Measurements from ENCODE around the gene CEP120. TPM values are rescaled to one million over a fixed set of nuclear protein-coding genes. Genes with fewer than 3 reads are reported as not detected.

CEP120 gene
- total and polyA plus RNA-seq, 2 experiments from 2014 or later = 4.9 to 16.3 TPM

DNA sequence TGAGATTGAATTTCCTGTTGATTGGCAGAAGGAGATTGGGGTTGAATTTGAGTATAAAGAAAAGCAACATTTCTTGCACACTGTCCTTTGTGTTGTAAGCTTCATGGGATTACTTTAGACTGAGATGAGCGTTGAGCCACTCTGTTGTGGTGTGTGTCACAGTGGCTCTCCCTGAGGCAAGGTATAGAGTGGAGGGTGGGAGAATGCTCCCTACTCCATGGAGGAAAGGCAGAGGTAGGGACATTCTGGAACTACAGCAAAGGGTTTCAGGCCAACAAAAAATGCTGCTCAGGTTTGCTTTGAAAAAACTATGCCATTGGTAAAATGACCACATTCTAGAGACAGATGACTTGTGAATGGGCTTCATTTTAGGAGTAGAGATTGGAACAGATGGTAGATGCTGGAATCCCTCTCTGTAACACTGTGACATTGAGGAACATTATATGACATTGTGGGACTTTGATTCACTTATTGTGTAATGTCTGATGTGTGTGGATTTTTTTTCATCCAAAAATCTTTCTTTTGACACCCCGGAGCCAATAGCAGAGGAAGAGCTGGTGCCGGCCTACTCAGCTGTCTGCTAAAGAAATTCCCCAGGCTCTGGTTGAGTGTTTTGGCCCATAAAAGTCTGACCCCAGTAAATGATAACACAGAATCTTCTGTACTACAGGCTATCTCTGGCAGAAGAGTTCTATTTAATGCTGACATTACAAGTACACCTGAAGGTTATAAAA is 6.2 kb upstream of the CEP120 start:
- no peaks in the 10 kb centered on the region; the same call in 2 of the 3 replicates for H3K9me3 Mint-ChIP-seq
- H3K36me3 Mint-ChIP-seq (ENCODE audit: low read depth) = no peaks in the 10 kb centered on the region
- H3K4me2 ChIP-seq = no peak overlapping the region
- no peaks in the 10 kb centered on the region for H3F3A ChIP-seq (replicated peaks; ENCODE audit: low read depth)
- H3K9me2 ChIP-seq (ENCODE audit: insufficient read depth) = no peaks in the 10 kb centered on the region
- H3K4me3 ChIP-seq = no peak overlapping the region
- H2AFZ ChIP-seq = peak overlapping the region; percentile 52; the same call in 1 of the 2 replicates
- H3K27ac Mint-ChIP-seq = no peak overlapping the region
- H4K20me1 ChIP-seq (replicated peaks; ENCODE audit: insufficient read depth) = no peaks in the 10 kb centered on the region
- H3K4me1 Mint-ChIP-seq = peaks cover 9% of the 10 kb centered on the region
- no peaks in the 10 kb centered on the region for H3K4me1 ChIP-seq (ENCODE audit: insufficient read depth)
- H3K4me3 Mint-ChIP-seq = no peak overlapping the region
- no peaks in the 10 kb centered on the region for H3K36me3 ChIP-seq (ENCODE audit: insufficient read depth)
- no peak for ATAC-seq
- DNase-seq (ENCODE audit: low spot score) = no peak
- H3K79me2 ChIP-seq (replicated peaks; ENCODE audit: insufficient read depth) = no peaks in the 10 kb centered on the region
- no peaks in the 10 kb centered on the region for H3K27me3 ChIP-seq (ENCODE audit: insufficient read depth)
- TF ChIP-seq POLR2AphosphoS5 (IDR thresholded peaks at IDR 0.05; ENCODE audit: low read depth) (no peak), EZH2phosphoT487 (IDR thresholded peaks at IDR 0.05; ENCODE audit: unreplicated experiment) (no peak), CREB1 (CRISPR knock-in tag; IDR thresholded peaks at IDR 0.05; ENCODE audit: low read depth) (no peak), JUNB (IDR thresholded peaks at IDR 0.05; ENCODE audit: unreplicated experiment) (no peak), STAT1 (IDR thresholded peaks at IDR 0.05; ENCODE audit: unreplicated experiment) (no peak), NANOG (IDR thresholded peaks at IDR 0.05; ENCODE audit: borderline replicate concordance) (no peak), ZNF331 (CRISPR knock-in tag; IDR thresholded peaks at IDR 0.05; ENCODE audit: low read depth) (no peak), ZNF114 (CRISPR knock-in tag; IDR thresholded peaks at IDR 0.05) (no peak)
- TF ChIP-seq, protein P1, sequence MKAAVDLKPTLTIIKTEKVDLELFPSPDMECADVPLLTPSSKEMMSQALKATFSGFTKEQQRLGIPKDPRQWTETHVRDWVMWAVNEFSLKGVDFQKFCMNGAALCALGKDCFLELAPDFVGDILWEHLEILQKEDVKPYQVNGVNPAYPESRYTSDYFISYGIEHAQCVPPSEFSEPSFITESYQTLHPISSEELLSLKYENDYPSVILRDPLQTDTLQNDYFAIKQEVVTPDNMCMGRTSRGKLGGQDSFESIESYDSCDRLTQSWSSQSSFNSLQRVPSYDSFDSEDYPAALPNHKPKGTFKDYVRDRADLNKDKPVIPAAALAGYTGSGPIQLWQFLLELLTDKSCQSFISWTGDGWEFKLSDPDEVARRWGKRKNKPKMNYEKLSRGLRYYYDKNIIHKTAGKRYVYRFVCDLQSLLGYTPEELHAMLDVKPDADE (IDR thresholded peaks at IDR 0.05) = no peak
- TF ChIP-seq, protein P2, sequence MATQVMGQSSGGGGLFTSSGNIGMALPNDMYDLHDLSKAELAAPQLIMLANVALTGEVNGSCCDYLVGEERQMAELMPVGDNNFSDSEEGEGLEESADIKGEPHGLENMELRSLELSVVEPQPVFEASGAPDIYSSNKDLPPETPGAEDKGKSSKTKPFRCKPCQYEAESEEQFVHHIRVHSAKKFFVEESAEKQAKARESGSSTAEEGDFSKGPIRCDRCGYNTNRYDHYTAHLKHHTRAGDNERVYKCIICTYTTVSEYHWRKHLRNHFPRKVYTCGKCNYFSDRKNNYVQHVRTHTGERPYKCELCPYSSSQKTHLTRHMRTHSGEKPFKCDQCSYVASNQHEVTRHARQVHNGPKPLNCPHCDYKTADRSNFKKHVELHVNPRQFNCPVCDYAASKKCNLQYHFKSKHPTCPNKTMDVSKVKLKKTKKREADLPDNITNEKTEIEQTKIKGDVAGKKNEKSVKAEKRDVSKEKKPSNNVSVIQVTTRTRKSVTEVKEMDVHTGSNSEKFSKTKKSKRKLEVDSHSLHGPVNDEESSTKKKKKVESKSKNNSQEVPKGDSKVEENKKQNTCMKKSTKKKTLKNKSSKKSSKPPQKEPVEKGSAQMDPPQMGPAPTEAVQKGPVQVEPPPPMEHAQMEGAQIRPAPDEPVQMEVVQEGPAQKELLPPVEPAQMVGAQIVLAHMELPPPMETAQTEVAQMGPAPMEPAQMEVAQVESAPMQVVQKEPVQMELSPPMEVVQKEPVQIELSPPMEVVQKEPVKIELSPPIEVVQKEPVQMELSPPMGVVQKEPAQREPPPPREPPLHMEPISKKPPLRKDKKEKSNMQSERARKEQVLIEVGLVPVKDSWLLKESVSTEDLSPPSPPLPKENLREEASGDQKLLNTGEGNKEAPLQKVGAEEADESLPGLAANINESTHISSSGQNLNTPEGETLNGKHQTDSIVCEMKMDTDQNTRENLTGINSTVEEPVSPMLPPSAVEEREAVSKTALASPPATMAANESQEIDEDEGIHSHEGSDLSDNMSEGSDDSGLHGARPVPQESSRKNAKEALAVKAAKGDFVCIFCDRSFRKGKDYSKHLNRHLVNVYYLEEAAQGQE (IDR thresholded peaks at IDR 0.05; ENCODE audit: unreplicated experiment) = no peak
- TF ChIP-seq, protein P3, sequence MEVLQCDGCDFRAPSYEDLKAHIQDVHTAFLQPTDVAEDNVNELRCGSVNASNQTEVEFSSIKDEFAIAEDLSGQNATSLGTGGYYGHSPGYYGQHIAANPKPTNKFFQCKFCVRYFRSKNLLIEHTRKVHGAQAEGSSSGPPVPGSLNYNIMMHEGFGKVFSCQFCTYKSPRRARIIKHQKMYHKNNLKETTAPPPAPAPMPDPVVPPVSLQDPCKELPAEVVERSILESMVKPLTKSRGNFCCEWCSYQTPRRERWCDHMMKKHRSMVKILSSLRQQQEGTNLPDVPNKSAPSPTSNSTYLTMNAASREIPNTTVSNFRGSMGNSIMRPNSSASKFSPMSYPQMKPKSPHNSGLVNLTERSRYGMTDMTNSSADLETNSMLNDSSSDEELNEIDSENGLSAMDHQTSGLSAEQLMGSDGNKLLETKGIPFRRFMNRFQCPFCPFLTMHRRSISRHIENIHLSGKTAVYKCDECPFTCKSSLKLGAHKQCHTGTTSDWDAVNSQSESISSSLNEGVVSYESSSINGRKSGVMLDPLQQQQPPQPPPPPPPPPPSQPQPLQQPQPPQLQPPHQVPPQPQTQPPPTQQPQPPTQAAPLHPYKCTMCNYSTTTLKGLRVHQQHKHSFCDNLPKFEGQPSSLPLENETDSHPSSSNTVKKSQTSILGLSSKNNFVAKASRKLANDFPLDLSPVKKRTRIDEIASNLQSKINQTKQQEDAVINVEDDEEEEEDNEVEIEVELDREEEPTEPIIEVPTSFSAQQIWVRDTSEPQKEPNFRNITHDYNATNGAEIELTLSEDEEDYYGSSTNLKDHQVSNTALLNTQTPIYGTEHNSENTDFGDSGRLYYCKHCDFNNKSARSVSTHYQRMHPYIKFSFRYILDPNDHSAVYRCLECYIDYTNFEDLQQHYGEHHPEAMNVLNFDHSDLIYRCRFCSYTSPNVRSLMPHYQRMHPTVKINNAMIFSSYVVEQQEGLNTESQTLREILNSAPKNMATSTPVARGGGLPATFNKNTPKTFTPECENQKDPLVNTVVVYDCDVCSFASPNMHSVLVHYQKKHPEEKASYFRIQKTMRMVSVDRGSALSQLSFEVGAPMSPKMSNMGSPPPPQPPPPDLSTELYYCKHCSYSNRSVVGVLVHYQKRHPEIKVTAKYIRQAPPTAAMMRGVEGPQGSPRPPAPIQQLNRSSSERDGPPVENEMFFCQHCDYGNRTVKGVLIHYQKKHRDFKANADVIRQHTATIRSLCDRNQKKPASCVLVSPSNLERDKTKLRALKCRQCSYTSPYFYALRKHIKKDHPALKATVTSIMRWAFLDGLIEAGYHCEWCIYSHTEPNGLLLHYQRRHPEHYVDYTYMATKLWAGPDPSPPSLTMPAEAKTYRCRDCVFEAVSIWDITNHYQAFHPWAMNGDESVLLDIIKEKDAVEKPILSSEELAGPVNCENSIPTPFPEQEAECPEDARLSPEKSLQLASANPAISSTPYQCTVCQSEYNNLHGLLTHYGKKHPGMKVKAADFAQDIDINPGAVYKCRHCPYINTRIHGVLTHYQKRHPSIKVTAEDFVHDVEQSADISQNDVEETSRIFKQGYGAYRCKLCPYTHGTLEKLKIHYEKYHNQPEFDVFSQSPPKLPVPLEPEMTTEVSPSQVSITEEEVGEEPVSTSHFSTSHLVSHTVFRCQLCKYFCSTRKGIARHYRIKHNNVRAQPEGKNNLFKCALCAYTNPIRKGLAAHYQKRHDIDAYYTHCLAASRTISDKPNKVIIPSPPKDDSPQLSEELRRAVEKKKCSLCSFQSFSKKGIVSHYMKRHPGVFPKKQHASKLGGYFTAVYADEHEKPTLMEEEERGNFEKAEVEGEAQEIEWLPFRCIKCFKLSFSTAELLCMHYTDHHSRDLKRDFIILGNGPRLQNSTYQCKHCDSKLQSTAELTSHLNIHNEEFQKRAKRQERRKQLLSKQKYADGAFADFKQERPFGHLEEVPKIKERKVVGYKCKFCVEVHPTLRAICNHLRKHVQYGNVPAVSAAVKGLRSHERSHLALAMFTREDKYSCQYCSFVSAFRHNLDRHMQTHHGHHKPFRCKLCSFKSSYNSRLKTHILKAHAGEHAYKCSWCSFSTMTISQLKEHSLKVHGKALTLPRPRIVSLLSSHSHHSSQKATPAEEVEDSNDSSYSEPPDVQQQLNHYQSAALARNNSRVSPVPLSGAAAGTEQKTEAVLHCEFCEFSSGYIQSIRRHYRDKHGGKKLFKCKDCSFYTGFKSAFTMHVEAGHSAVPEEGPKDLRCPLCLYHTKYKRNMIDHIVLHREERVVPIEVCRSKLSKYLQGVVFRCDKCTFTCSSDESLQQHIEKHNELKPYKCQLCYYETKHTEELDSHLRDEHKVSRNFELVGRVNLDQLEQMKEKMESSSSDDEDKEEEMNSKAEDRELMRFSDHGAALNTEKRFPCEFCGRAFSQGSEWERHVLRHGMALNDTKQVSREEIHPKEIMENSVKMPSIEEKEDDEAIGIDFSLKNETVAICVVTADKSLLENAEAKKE (CRISPR knock-in tag; IDR thresholded peaks at IDR 0.05) = no peak
- TF ChIP-seq, protein P4, sequence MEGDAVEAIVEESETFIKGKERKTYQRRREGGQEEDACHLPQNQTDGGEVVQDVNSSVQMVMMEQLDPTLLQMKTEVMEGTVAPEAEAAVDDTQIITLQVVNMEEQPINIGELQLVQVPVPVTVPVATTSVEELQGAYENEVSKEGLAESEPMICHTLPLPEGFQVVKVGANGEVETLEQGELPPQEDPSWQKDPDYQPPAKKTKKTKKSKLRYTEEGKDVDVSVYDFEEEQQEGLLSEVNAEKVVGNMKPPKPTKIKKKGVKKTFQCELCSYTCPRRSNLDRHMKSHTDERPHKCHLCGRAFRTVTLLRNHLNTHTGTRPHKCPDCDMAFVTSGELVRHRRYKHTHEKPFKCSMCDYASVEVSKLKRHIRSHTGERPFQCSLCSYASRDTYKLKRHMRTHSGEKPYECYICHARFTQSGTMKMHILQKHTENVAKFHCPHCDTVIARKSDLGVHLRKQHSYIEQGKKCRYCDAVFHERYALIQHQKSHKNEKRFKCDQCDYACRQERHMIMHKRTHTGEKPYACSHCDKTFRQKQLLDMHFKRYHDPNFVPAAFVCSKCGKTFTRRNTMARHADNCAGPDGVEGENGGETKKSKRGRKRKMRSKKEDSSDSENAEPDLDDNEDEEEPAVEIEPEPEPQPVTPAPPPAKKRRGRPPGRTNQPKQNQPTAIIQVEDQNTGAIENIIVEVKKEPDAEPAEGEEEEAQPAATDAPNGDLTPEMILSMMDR (conservative IDR thresholded peaks at IDR 0.05; ENCODE audit: low read depth in 2 of 2) = no peak
- H3K27ac ChIP-seq (ENCODE audit: low read depth) = no peak overlapping the region
- H3K27me3 Mint-ChIP-seq (ENCODE audit: insufficient read depth, low read depth, poor library complexity) = peaks cover 2% of the 10 kb centered on the region

All from GM23338 (cell line).